Measurements from ENCODE around the gene DYNAP.

Gene DYNAP

DNA sequence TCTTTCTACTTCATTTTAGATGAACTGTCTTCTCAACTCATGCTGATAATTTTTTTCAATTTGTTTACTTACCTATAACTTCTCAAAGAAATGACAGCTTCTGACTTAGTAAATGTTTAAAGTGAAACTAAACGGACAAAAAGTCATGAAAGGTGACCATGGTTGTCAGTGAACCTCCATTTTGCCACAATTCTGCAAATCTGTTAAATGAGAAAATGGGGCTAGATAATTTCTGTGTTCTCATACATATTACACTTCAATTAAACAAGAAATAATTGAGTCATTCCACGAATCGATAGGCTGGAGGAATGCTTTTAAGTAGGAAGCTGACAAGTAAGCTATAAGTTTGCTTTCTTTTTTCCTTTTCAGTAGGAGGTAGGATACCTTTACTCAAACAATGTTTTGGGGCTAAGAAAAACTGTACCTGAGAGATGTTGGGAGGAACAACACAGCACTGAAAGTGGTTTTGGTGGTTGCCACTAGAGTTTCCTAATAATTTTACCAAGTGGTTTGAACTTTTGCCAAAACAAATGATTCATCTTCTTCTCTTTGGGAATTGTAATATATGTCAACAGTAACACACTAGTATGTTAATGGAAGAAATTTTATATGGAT, 17.1 kb downstream of the DYNAP start:
- Histone ChIP-seq H3K4me2 (ENCODE audit: low read length) (no peak overlapping the region), H3K79me2 (ENCODE audit: control insufficient read depth, low read length) (no peaks in the 10 kb centered on the region), H3K27me3 (ENCODE audit: control insufficient read depth, low read length) (no peaks in the 10 kb centered on the region), H3F3A (ENCODE audit: control insufficient read depth, insufficient read depth) (no peaks in the 10 kb centered on the region), H3K4me1 (ENCODE audit: control insufficient read depth, low read length) (no peaks in the 10 kb centered on the region), H3K27ac (ENCODE audit: low read depth, low read length) (no peak overlapping the region), H4K20me1 (ENCODE audit: control insufficient read depth, insufficient read depth, low read depth, low read length) (no peaks in the 10 kb centered on the region), H3K9me2 (replicated peaks; ENCODE audit: control insufficient read depth, low read length) (no peaks in the 10 kb centered on the region; the same call in 1 of the 2 replicates), H3K36me3 (ENCODE audit: control insufficient read depth, low read length) (no peaks in the 10 kb centered on the region), H3K4me3 (ENCODE audit: low read length) (no peak overlapping the region), H3K9me3 (ENCODE audit: control insufficient read depth, insufficient read depth, low read length) (no peaks in the 10 kb centered on the region)
- TF ChIP-seq, protein P1, sequence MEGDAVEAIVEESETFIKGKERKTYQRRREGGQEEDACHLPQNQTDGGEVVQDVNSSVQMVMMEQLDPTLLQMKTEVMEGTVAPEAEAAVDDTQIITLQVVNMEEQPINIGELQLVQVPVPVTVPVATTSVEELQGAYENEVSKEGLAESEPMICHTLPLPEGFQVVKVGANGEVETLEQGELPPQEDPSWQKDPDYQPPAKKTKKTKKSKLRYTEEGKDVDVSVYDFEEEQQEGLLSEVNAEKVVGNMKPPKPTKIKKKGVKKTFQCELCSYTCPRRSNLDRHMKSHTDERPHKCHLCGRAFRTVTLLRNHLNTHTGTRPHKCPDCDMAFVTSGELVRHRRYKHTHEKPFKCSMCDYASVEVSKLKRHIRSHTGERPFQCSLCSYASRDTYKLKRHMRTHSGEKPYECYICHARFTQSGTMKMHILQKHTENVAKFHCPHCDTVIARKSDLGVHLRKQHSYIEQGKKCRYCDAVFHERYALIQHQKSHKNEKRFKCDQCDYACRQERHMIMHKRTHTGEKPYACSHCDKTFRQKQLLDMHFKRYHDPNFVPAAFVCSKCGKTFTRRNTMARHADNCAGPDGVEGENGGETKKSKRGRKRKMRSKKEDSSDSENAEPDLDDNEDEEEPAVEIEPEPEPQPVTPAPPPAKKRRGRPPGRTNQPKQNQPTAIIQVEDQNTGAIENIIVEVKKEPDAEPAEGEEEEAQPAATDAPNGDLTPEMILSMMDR (IDR thresholded peaks at IDR 0.05; ENCODE audit: low read depth, low read length, poor library complexity, severe bottlenecking), result no peak
- no peak for TF ChIP-seq EZH2phosphoT487 (IDR thresholded peaks at IDR 0.05; ENCODE audit: borderline replicate concordance, low read length)

- no peak overlapping the region for H3K4me2 ChIP-seq (ENCODE audit: low read length)
- H3K27ac ChIP-seq (ENCODE audit: low read depth, low read length), result no peak overlapping the region
- no peaks in the 10 kb centered on the region; the same call in 1 of the 2 replicates for H3K9me2 ChIP-seq (replicated peaks; ENCODE audit: control insufficient read depth, low read length)
- no peaks in the 10 kb centered on the region for H3K79me2 ChIP-seq (ENCODE audit: control insufficient read depth, low read length)
- no peak for TF ChIP-seq EZH2phosphoT487 (IDR thresholded peaks at IDR 0.05; ENCODE audit: borderline replicate concordance, low read length)
- TF ChIP-seq, protein P1 (IDR thresholded peaks at IDR 0.05; ENCODE audit: low read depth, low read length, poor library complexity, severe bottlenecking), result no peak
- H3K9me3 ChIP-seq (ENCODE audit: control insufficient read depth, insufficient read depth, low read length), result no peaks in the 10 kb centered on the region
- no peaks in the 10 kb centered on the region for H3F3A ChIP-seq (ENCODE audit: control insufficient read depth, insufficient read depth)
- H3K4me1 ChIP-seq (ENCODE audit: control insufficient read depth, low read length), result no peaks in the 10 kb centered on the region
- no peaks in the 10 kb centered on the region for H3K36me3 ChIP-seq (ENCODE audit: control insufficient read depth, low read length)
- H4K20me1 ChIP-seq (ENCODE audit: control insufficient read depth, insufficient read depth, low read depth, low read length), result no peaks in the 10 kb centered on the region
- H3K4me3 ChIP-seq (ENCODE audit: low read length), result no peak overlapping the region
- H3K27me3 ChIP-seq (ENCODE audit: control insufficient read depth, low read length), result no peaks in the 10 kb centered on the region
Observed at GRCh38 chr18:54611816-54612215, 20.8 kb downstream of the DYNAP start.

DNA sequence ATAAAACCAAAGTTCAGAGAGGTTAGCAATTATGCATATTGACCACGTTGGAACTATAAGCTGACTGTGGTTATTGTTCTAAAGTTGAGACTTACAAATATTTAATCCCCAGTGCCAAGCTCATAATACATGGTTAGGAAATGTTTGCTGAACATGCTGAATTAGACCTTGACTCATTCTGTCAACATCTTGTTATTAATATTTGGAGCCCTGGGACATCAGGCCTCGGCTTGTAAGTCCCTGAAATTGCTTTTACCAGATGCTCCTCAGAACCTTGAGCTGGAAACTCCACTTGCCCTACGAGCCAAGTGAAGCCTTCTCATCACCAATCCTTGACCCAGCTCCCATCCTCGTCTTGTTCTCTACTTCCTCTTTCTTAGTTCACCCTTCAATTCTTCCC, 21.2 kb downstream of the DYNAP start:
- H3K4me1 ChIP-seq (ENCODE audit: control insufficient read depth, low read length), result no peaks in the 10 kb centered on the region
- no peaks in the 10 kb centered on the region for H3K79me2 ChIP-seq (ENCODE audit: control insufficient read depth, low read length)
- no peak overlapping the region for H3K27ac ChIP-seq (ENCODE audit: low read depth, low read length)
- H3K4me2 ChIP-seq (ENCODE audit: low read length), result no peak overlapping the region
- no peak for TF ChIP-seq EZH2phosphoT487 (IDR thresholded peaks at IDR 0.05; ENCODE audit: borderline replicate concordance, low read length)
- TF ChIP-seq, protein P1 (IDR thresholded peaks at IDR 0.05; ENCODE audit: low read depth, low read length, poor library complexity, severe bottlenecking), result no peak
- no peaks in the 10 kb centered on the region for H3K9me3 ChIP-seq (ENCODE audit: control insufficient read depth, insufficient read depth, low read length)
- no peak overlapping the region for H3K4me3 ChIP-seq (ENCODE audit: low read length)
- no peaks in the 10 kb centered on the region for H3F3A ChIP-seq (ENCODE audit: control insufficient read depth, insufficient read depth)
- H3K36me3 ChIP-seq (ENCODE audit: control insufficient read depth, low read length), result no peaks in the 10 kb centered on the region
- H4K20me1 ChIP-seq (ENCODE audit: control insufficient read depth, insufficient read depth, low read depth, low read length), result no peaks in the 10 kb centered on the region
- no peaks in the 10 kb centered on the region for H3K27me3 ChIP-seq (ENCODE audit: control insufficient read depth, low read length)
- no peaks in the 10 kb centered on the region; the same call in 1 of the 2 replicates for H3K9me2 ChIP-seq (replicated peaks; ENCODE audit: control insufficient read depth, low read length)

All from DOHH2 (cell line).